ENCODE data around the gene VSTM2B. TPM values are rescaled to one million over a fixed set of nuclear protein-coding genes. Genes with fewer than 3 reads are reported as not detected.

VSTM2B gene
- total RNA-seq, 1 experiment from 2014 or later = 0.31 TPM

- no peaks in the 10 kb centered on the region for H3K4me1 ChIP-seq (ENCODE audit: insufficient read depth, low read length)
- no peak overlapping the region for H2BK12ac ChIP-seq (ENCODE audit: insufficient read length, low read depth, low read length)
- no peaks in the 10 kb centered on the region for H3K79me1 ChIP-seq (ENCODE audit: insufficient read depth, low read depth, low read length, poor library complexity, severe bottlenecking)
- H3K56ac ChIP-seq (ENCODE audit: insufficient read length, low read depth, low read length) = no peak overlapping the region
- no peaks in the 10 kb centered on the region; the same call in 1 of the 2 replicates for H3K27me3 ChIP-seq (ENCODE audit: insufficient read depth, low read length)
- no peak overlapping the region for H3K23ac ChIP-seq (ENCODE audit: insufficient read length, low read depth, low read length)
- DNase-seq = no peak
- Mint-ChIP-seq H3K27me3 (ENCODE audit: low read depth) (peaks cover 11% of the 10 kb centered on the region), H3K36me3 (ENCODE audit: insufficient read depth in 1 of 3, low read depth in 3 of 3) (no peaks in the 10 kb centered on the region), H3K4me3 (no peak overlapping the region), H3K4me1 (peaks cover 0 to 7% of the 10 kb centered on the region in 2 experiments; a peak in 2 of 4 replicates), H3K27ac (no peak overlapping the region), H3K9me3 (0 out of 5 replicates have a peak, but pooled peaks cover 2 to 3% of the 10 kb centered on the region in 2 experiments)
- TF ChIP-seq CTCF (conservative IDR thresholded peaks at IDR 0.05) = no peak
- H3K4me2 ChIP-seq (ENCODE audit: insufficient read depth, insufficient read length, low read length) = no peak overlapping the region
- no peak overlapping the region for H3K9ac ChIP-seq (ENCODE audit: extremely low read depth, insufficient read length, low read length)
- no peak overlapping the region for H4K8ac ChIP-seq (replicated peaks; ENCODE audit: insufficient read length, low read depth, low read length)
- H3K79me2 ChIP-seq (ENCODE audit: insufficient read depth, low read length) = no peaks in the 10 kb centered on the region
- no peak overlapping the region for H2BK120ac ChIP-seq (ENCODE audit: low read depth, low read length, poor library complexity, severe bottlenecking)
- H3K23me2 ChIP-seq (ENCODE audit: insufficient read length, low read depth, low read length, poor library complexity, severe bottlenecking) = no peaks in the 10 kb centered on the region
- peaks cover 2% of the 10 kb centered on the region for H4K20me1 ChIP-seq (ENCODE audit: control insufficient read depth, insufficient read depth, insufficient read length)
- H3T11ph ChIP-seq (ENCODE audit: low read length) = no peak overlapping the region
- no peak overlapping the region for H4K5ac ChIP-seq (ENCODE audit: insufficient read length, low read depth, low read length)
- H2AK5ac ChIP-seq (ENCODE audit: insufficient read length, low read length) = no peak overlapping the region
- no peak overlapping the region for H2BK15ac ChIP-seq (ENCODE audit: low read depth, low read length)
- H2BK5ac ChIP-seq (ENCODE audit: insufficient read length, low read length) = no peak overlapping the region
- no peak overlapping the region for H2AFZ ChIP-seq (ENCODE audit: low read length)
- no peak overlapping the region for H3K14ac ChIP-seq (ENCODE audit: insufficient read depth, low read length)
- H3K9me3 ChIP-seq (ENCODE audit: control insufficient read depth, low read depth, low read length) = no peaks in the 10 kb centered on the region
- no peak overlapping the region for H2BK20ac ChIP-seq (ENCODE audit: low read depth, low read length, poor library complexity, severe bottlenecking)
- H3K18ac ChIP-seq (ENCODE audit: insufficient read length, low read depth, low read length) = no peak overlapping the region
- no CpG with 5 or more reads among the region's 10 CpGs for WGBS (ENCODE audit: extremely low coverage, insufficient read length, low lambda C conversion rate)
- no peak overlapping the region for H3K4ac ChIP-seq (ENCODE audit: low read depth, low read length)
- no peak overlapping the region for H3K27ac ChIP-seq (ENCODE audit: insufficient read length, low read depth, low read length)
- no peak overlapping the region for H4K91ac ChIP-seq (ENCODE audit: insufficient read length, low read depth, low read length)
Measured at GRCh38 chr19:29546583-29547190, 20.9 kb downstream of the VSTM2B start.
